ENCODE results near the gene MKRN2.

GRCh38 chr3:12586403-12586802 is 29.5 kb downstream of the MKRN2 start:
- TF ChIP-seq CTCF (IDR thresholded peaks at IDR 0.05) (no peak), POLR2A (IDR thresholded peaks at IDR 0.05) (no peak), POLR2AphosphoS5 (IDR thresholded peaks at IDR 0.05) (no peak)
